ENCODE measurements around the gene QKI. TPM values are rescaled to one million over a fixed set of nuclear protein-coding genes. Genes with fewer than 3 reads are reported as not detected.

QKI gene
- total and polyA plus RNA-seq, 9 donors: 44.6 to 151 (median 105) TPM

- WGBS, 3 donors: 95 to 98% (median 97%) methylated on average over 2 of the region's 2 CpGs
- intact Hi-C loops (cut with DNase I): no loop called here
- H3K4me3 ChIP-seq: no peak overlapping the region
- H3K9me3 ChIP-seq: no peaks in the 10 kb centered on the region
- peaks cover 6% of the 10 kb centered on the region for H3K4me1 ChIP-seq (ENCODE audit: insufficient read depth)
- DNase-seq: no peak
- H3K27ac ChIP-seq: no peak overlapping the region
- H3K27me3 ChIP-seq: no peaks in the 10 kb centered on the region
- no peaks in the 10 kb centered on the region for H3K36me3 ChIP-seq
- TF ChIP-seq CTCF (IDR thresholded peaks at IDR 0.05): no peak
- TF ChIP-seq POLR2A (IDR thresholded peaks at IDR 0.05): no peak
- TF ChIP-seq EP300 (IDR thresholded peaks at IDR 0.05): no peak
Measured at GRCh38 chr6:163485388-163485851, 70.9 kb downstream of the QKI start.

GRCh38 chr6:163486821-163487220 lies 72.3 kb downstream of the QKI start:
- H3K9me3 ChIP-seq: no peaks in the 10 kb centered on the region
- WGBS, 3 donors: 56 to 59% (median 56%) methylated on average over 3 of the region's 3 CpGs
- no peaks in the 10 kb centered on the region for H3K36me3 ChIP-seq
- H3K27ac ChIP-seq: no peak overlapping the region
- no peak overlapping the region for H3K4me3 ChIP-seq
- TF ChIP-seq POLR2A (IDR thresholded peaks at IDR 0.05) (no peak), EP300 (IDR thresholded peaks at IDR 0.05) (no peak)
- peaks cover 6% of the 10 kb centered on the region for H3K4me1 ChIP-seq (ENCODE audit: insufficient read depth)
- no peaks in the 10 kb centered on the region for H3K27me3 ChIP-seq
- no peak for DNase-seq
- intact Hi-C loops (cut with DNase I): no loop called here

- Histone ChIP-seq H3K27ac (no peak overlapping the region), H3K36me3 (no peaks in the 10 kb centered on the region), H3K27me3 (no peaks in the 10 kb centered on the region), H3K4me3 (no peak overlapping the region), H3K9me3 (no peaks in the 10 kb centered on the region), H3K4me1 (ENCODE audit: insufficient read depth) (peaks cover 4% of the 10 kb centered on the region)
- 37 to 71% (median 41%) methylated on average over 1 of the region's 1 CpG for WGBS, 3 donors
- no peak for DNase-seq
- intact Hi-C loops (cut with DNase I): no loop called here
- TF ChIP-seq CTCF (IDR thresholded peaks at IDR 0.05) (no peak), EP300 (IDR thresholded peaks at IDR 0.05) (no peak), POLR2A (IDR thresholded peaks at IDR 0.05) (no peak)
Measured at GRCh38 chr6:163487606-163488005, 73.1 kb downstream of the QKI start.

GRCh38 chr6:163489584-163489983 lies 75.1 kb downstream of the QKI start:
- no peak overlapping the region for H3K4me3 ChIP-seq
- no peaks in the 10 kb centered on the region for H3K36me3 ChIP-seq
- 100% methylated on average over 1 of the region's 1 CpG for WGBS, 3 donors
- no peak for DNase-seq
- no peak overlapping the region for H3K27ac ChIP-seq
- no peaks in the 10 kb centered on the region for H3K27me3 ChIP-seq
- intact Hi-C loops (cut with DNase I): no loop called here
- TF ChIP-seq EP300 (IDR thresholded peaks at IDR 0.05) (no peak), POLR2A (IDR thresholded peaks at IDR 0.05) (no peak), CTCF (IDR thresholded peaks at IDR 0.05) (no peak)
- peaks cover 4% of the 10 kb centered on the region for H3K4me1 ChIP-seq (ENCODE audit: insufficient read depth)
- H3K9me3 ChIP-seq: no peaks in the 10 kb centered on the region

GRCh38 chr6:163490826-163491577 lies 76.5 kb downstream of the QKI start:
- intact Hi-C loops (cut with DNase I): no loop called here

More at GRCh38 chr6:163490826-163491577, 76.5 kb downstream of the QKI start:
- Histone ChIP-seq H3K4me3 (no peak overlapping the region), H3K27me3 (no peaks in the 10 kb centered on the region), H3K4me1 (ENCODE audit: insufficient read depth) (peaks cover 3% of the 10 kb centered on the region), H3K36me3 (no peaks in the 10 kb centered on the region), H3K9me3 (no peaks in the 10 kb centered on the region), H3K27ac (no peak overlapping the region)
- no peak for TF ChIP-seq EP300 (IDR thresholded peaks at IDR 0.05)
- no peak for TF ChIP-seq POLR2A (IDR thresholded peaks at IDR 0.05)
- TF ChIP-seq CTCF (IDR thresholded peaks at IDR 0.05): no peak
- WGBS, 3 donors: 72 to 80% (median 73%) methylated on average over 4 of the region's 4 CpGs
- peak; percentile 13 to 60 (median 44) for DNase-seq

Data from ovary (tissue), 9 donors.